Ectodermal cell (in vitro differentiated cells): ENCODE data around the gene SUGP2.
"Not testable (repeated sequence)": the region's sequence is repeated elsewhere in the genome, so short reads cannot be mapped to it uniquely, and the experiment has no call there.

ENCODE experiments used
- H3K27ac ChIP-seq: 2 replicates; pipeline ENCODE4 v1.7.0; 2013; ENCODE audit warnings: mild to moderate bottlenecking, low read depth, low read length; ENCODE audit not compliant: insufficient read depth, poor library complexity, severe bottlenecking
- H3K27me3 ChIP-seq: 2 replicates; pipeline ENCODE4 v1.7.0; 2013; ENCODE audit warnings: mild to moderate bottlenecking, low read length; ENCODE audit not compliant: insufficient read depth, control insufficient read depth, poor library complexity, severe bottlenecking
- H3K36me3 ChIP-seq: one replicate; pipeline ENCODE4 v1.7.0; 2013; ENCODE audit warnings: low read length; ENCODE audit not compliant: control insufficient read depth, insufficient read depth
- H3K4me1 ChIP-seq: one replicate; pipeline ENCODE4 v1.7.0; 2013; ENCODE audit warnings: low read length; ENCODE audit not compliant: control insufficient read depth, insufficient read depth
- H3K4me3 ChIP-seq: 2 replicates; pipeline ENCODE4 v1.7.0; 2013; ENCODE audit warnings: low read depth, low read length, control low read depth; ENCODE audit not compliant: insufficient read depth
- H3K9me3 ChIP-seq: 2 replicates; pipeline ENCODE4 v1.7.0; 2013; ENCODE audit warnings: mild to moderate bottlenecking, low read length, moderate library complexity; ENCODE audit not compliant: control insufficient read depth
- WGBS, 2 experiments: methylation state at CpG; one replicate each; pipeline ENCODE4 v1.1.7; 2013; ENCODE audit warnings: missing lambda C conversion rate in 2 of 2; 5-methylcytosine and 5-hydroxymethylcytosine counted together

SUGP2 gene

DNA sequence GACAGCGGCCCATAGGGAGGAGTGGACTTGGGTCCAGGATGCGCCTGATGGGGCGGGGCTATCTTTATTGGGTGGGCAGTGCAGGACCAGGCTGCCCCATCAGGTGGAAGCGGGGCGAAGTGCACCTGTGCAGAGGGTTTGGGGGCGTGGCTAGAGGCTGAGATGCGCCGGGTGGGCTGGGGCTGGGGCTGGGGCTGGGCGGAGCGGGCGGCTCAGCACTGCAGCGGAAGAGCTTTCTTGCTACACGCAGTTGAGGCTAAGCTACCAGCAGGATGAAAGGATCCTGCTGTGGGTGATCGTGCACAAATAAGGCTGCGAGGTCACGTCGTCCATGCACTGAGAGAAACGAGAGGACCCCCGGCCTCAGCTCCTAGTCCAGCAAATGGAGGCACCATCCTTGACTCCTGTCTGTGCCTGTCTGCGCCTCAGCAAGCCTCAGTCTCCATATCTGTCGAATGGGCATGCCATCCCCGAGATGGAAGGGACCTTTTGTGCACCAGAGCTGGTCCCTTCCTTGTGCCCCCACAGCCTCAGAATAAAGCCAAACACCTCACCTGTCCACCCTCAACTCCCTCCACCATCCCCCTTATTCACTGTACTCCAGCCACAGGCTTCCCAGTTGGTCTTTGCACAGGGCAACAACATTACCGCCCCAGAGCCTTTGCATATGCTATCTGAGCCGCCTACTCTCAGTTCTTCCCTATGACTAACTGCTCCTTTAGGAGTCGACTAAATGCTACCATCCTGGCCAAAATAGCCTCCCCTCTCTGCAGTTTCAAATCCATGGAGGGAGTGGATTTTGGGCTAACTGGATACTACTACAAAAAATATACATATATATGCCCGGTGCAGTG lies 71.3 kb downstream of the SUGP2 start:
- H3K9me3 ChIP-seq = no peaks in the 10 kb centered on the region
- WGBS, 2 experiments = 28 to 29% methylated on average over 26 of the region's 26 CpGs
- no peak overlapping the region for H3K4me3 ChIP-seq
- H3K27me3 ChIP-seq = peaks cover 8% of the 10 kb centered on the region
- H3K4me1 ChIP-seq = peaks cover 6% of the 10 kb centered on the region
- no peak overlapping the region for H3K27ac ChIP-seq
- no peaks in the 10 kb centered on the region for H3K36me3 ChIP-seq

DNA sequence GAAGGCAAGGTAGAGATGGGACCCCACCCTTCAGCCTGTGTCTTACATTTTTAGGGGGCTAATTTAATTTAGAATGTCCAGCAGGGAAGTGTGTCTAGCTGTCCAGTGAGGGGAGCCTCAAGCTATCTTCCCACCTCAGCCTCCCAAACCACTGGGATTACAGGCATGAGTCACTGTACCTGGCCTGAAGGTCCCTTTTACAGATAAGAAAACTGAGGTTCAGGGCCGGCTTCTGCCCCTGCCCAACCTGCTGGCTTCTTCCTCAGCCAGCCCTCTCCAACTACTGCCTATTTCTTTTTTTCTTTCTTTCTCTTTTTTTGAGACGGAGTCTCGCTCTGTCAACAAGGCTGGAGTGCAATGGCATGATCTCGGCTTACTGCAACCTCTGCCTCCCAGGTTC lies 72.9 kb downstream of the SUGP2 start:
- Histone ChIP-seq H3K36me3 (no peaks in the 10 kb centered on the region), H3K4me3 (no peak overlapping the region), H3K27ac (no peak overlapping the region), H3K4me1 (peaks cover 6% of the 10 kb centered on the region), H3K27me3 (peaks cover 8% of the 10 kb centered on the region), H3K9me3 (no peaks in the 10 kb centered on the region)
- WGBS, 2 experiments = 93% methylated on average over 4 of the region's 4 CpGs

DNA sequence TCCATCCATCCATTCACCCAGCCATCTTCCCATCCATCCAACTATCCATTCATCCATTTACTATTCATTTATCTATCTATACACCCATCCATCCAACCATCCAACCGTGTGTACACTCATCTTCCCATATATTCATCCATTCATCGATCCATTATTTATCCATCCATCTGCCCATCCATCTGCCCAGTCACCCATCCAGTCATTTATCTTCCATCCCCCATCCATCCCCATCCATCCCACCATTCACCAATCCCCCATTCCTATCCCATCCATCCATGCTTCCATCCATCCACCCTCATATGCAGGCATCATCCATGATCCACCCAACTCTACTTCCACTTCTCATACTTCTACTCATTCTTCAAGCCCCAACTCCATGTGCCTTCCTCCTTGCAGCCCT lies 78.3 kb downstream of the SUGP2 start:
- 89 to 92% methylated on average over 2 of the region's 2 CpGs for WGBS, 2 experiments

DNA sequence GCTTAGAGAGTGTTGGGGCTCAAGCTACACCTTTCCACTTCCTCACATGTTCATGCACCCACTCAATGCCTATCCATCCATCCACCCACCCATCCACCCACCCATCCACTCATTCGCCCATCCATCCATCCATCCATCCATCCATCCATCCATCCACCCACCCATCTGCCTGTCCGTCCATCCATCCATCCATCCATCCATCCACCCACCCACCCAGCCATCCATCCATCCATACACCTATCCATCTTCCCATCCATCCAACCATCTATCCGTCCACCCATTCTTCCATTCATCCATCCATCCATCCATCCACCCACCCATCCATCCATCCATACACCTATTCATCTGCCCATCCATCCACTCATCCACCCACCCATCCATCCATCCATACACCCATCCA lies 79.2 kb downstream of the SUGP2 start:
- Histone ChIP-seq H3K9me3 (no peaks in the 10 kb centered on the region), H3K4me3 (no peak overlapping the region), H3K36me3 (no peaks in the 10 kb centered on the region), H3K27ac (no peak overlapping the region), H3K27me3 (no peaks in the 10 kb centered on the region), H3K4me1 (no peaks in the 10 kb centered on the region)
- 85 to 87% methylated on average over 3 of the region's 3 CpGs for WGBS, 2 experiments

More for the DNA sequence above, 78.3 kb downstream of the SUGP2 start:
- no peaks in the 10 kb centered on the region for H3K36me3 ChIP-seq
- H3K27me3 ChIP-seq = no peaks in the 10 kb centered on the region
- H3K9me3 ChIP-seq = no peaks in the 10 kb centered on the region
- no peak overlapping the region for H3K27ac ChIP-seq
- no peak overlapping the region for H3K4me3 ChIP-seq
- no peaks in the 10 kb centered on the region for H3K4me1 ChIP-seq

DNA sequence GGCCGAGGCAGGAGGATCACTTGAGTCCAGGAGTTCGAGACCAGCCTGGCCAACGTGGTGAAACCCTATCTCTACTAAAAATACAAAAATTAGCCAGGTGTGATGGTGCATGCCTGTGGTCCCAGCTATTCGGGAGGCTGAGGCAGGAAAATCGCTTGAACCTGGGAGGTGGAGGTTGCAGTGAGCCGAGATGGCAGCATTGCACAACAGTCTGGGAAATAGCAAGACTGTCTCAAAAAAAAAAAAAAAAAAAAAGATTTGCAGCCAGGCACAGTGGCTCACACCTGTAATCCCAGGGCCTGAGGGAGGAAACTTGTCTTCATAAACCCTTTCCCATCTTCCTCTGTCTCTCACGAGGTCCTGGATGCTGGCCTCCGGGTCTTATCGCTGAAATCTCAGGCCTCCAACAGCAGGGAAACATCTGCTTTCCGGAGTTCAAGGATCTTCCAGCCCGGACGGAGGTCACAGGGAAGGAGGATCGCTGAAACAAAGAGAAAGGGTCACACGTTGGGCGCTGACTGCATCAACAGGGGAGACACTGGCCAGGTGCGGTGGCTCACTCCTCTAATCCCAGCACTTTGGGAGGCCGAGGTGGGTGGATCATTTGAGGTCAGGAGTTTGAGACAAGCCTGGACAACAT lies 80.8 kb downstream of the SUGP2 start:
- not testable (repeated sequence) for H3K4me1 ChIP-seq, H3K27ac ChIP-seq, H3K4me3 ChIP-seq, H3K36me3 ChIP-seq, H3K9me3 ChIP-seq, H3K27me3 ChIP-seq
- 87 to 88% methylated on average over 17 of the region's 17 CpGs for WGBS, 2 experiments

DNA sequence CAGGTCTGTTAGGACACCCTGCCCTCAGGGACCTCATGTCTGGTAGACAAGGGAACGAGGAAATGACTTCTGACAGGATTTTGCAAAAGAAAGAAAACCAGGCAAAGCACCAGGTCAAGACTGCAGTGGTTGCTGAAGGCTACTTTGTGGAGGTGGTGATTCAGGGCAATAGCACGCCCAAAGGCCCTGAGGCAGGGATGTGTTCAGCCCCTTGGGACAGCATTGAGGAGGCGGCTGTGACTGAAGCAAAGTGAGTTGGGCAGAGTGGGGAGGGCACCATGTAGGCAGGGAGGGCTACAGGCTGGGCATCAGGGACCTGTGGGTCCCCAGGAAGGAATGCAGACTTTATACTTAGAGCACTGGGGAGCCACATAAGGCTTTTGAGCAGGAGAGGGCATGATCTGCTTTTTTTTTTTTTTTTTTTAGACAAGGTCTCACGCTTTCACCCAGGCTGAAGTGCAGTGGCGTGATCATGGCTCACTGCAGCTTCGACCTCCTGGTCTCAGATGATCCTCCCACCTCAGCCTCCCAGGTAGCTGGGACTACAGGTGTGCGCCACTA lies 81.5 kb downstream of the SUGP2 start:
- WGBS, 2 experiments = 89 to 90% methylated on average over 7 of the region's 7 CpGs
- Histone ChIP-seq H3K4me1 (no peaks in the 10 kb centered on the region), H3K27ac (no peak overlapping the region)

DNA sequence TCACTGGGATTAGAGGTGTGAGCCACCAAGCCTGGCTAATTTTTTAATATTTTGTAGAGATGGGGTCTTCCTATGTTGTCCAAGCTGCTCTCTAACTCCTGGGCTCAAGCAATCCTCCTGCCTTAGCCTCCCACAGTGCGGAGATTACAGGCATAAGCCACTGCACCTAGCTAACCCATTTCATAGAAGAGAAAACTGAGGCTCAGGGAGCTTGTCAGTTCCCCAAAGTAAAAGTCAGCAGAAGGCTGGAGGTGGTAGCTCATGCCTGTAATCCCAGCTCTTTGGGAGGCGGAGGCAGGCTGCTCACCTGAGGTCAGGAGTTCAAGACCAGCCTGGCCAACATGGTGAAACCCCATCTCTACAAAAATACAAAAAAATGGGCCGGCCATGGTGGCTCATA lies 83.5 kb downstream of the SUGP2 start:
- no peaks in the 10 kb centered on the region for H3K9me3 ChIP-seq
- H3K4me3 ChIP-seq = no peak overlapping the region
- 83 to 95% methylated on average over 3 of the region's 3 CpGs for WGBS, 2 experiments

More for the DNA sequence above, 81.5 kb downstream of the SUGP2 start:
- Histone ChIP-seq H3K4me3 (no peak overlapping the region), H3K9me3 (no peaks in the 10 kb centered on the region), H3K36me3 (no peaks in the 10 kb centered on the region), H3K27me3 (no peaks in the 10 kb centered on the region)

DNA sequence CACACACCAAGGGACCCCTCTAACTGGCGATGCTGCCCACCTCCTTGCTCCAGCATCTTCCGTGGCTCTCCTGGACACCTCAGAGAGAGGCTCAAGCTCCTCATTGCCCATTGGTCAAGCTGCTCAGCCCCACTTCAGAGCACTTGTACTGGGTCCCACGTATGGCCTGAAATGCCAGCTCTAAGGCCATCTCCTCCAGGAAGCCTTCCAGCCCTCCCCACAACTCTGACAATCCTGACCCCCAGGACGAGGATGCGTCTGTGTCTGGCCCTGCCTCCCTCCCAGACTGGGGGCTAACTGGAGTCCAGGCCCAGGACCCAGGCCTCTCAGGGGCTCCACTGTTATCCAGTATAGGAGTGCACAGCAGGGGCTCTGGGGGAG lies 84.4 kb downstream of the SUGP2 start:
- WGBS, 2 experiments = 86 to 88% methylated on average over 5 of the region's 5 CpGs
- Histone ChIP-seq H3K4me1 (no peaks in the 10 kb centered on the region), H3K4me3 (no peak overlapping the region), H3K27ac (no peak overlapping the region), H3K9me3 (no peaks in the 10 kb centered on the region), H3K36me3 (no peaks in the 10 kb centered on the region), H3K27me3 (no peaks in the 10 kb centered on the region)

More for the DNA sequence above, 83.5 kb downstream of the SUGP2 start:
- no peaks in the 10 kb centered on the region for H3K27me3 ChIP-seq
- H3K27ac ChIP-seq = no peak overlapping the region
- H3K4me1 ChIP-seq = no peaks in the 10 kb centered on the region
- H3K36me3 ChIP-seq = no peaks in the 10 kb centered on the region

DNA sequence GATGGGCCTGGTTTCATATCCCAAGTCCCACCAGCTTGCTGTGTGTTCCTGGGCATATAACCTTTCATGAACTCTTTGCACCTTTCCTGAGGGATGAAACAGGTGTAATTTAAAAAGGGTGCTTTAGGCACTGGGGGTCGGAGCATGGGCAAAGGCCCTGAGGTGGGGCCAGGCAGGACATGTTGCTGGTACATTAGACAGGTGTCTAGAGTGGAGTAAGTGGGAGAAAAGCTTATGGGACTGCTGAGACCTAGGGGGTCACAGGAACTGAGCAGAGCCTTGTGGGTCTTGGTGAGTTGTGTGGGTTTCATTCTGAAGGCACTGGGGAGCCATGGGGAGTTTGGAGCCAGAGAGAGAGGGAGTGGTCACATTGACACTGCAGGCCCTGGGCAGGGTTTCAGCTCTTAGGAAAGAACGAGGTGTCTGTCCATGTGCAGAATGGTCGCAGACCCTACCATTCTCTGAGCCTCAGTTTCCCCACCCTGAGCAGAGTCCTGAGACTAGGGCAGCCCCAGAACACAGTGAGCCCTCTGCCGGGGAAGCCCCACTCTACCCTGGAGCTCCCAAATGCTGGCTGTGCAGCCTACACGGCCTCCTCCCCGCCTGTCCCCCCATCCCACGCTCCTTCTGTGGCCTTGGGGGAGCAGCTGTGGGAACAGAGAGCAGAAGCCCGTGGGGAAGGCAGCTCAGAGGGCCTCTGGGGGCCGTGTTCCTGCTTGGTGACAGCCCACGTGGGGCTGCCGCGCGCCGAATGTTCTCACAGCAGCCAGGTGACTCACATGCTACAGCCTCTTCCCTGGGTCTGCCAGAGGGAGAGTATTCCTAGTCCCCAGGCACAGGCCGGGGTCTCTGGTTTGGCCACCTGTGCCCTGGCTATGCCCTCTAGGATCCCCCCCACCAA lies 85.0 kb downstream of the SUGP2 start:
- Histone ChIP-seq H3K4me3 (no peak overlapping the region), H3K36me3 (no peaks in the 10 kb centered on the region), H3K27ac (no peak overlapping the region), H3K9me3 (no peaks in the 10 kb centered on the region), H3K4me1 (no peaks in the 10 kb centered on the region), H3K27me3 (no peaks in the 10 kb centered on the region)
- 92 to 94% methylated on average over 15 of the region's 15 CpGs for WGBS, 2 experiments
